Right lobe of liver (tissue), 6 donors: ENCODE measurements around the gene IDH1. TPM values are rescaled to one million over a fixed set of nuclear protein-coding genes. Genes with fewer than 3 reads are reported as not detected.
A peak's percentile ranks its signal among the peaks of the same experiment; 100 is the strongest.
"Not testable (repeated sequence)": the region's sequence is repeated elsewhere in the genome, so short reads cannot be mapped to it uniquely, and the experiment has no call there.

ENCODE experiments used
- ATAC-seq, 4 donors: fragments of 200-7000 bp; cut with Tn5 transposase; one replicate each; pipeline ENCODE4 v1.9.1; 2020; ENCODE audit warnings: mild to moderate bottlenecking in 4 of 4, moderate library complexity in 4 of 4
- DNase-seq, 3 donors: peaks; one replicate each; pipeline ENCODE4 v3.0.0-alpha.2; 2020
- H3K27ac ChIP-seq, 3 donors: fragments of 200-600 bp; one replicate each; pipeline ENCODE4 v1.8.0; 2022
- H3K27me3 ChIP-seq, 2 donors: fragments of 200-600 bp; one replicate each; pipeline ENCODE4 v1.8.0; 2022
- H3K36me3 ChIP-seq, 4 donors: fragments of 200-600 bp; sonication (generic) in 1 of 4; one replicate each; pipeline versions ENCODE4 v1.5.1 to v1.8.0; 2017 to 2022; ENCODE audit warnings: control low read depth in 1 of 4
- H3K4me1 ChIP-seq, 4 donors: fragments of 200-600 bp; sonication (generic) in 1 of 4; one replicate each; pipeline versions ENCODE4 v1.5.1 to v1.8.0; 2017 to 2022; ENCODE audit warnings: control low read depth in 1 of 4
- H3K4me3 ChIP-seq, 3 donors: fragments of 200-600 bp; one replicate each; pipeline ENCODE4 v1.8.0; 2022
- H3K9me3 ChIP-seq, 4 donors: fragments of 200-600 bp; sonication (generic) in 1 of 4; one replicate each; pipeline versions ENCODE4 v1.5.1 to v1.8.0; 2017 to 2022; ENCODE audit warnings: control low read depth in 1 of 4
- POLR2A ChIP-seq: fragments of 450-650 bp; IDR thresholded peaks from one replicate; pipeline ENCODE4 v1.6.1; 2017; ENCODE audit warnings: antibody characterized with exemption, mild to moderate bottlenecking
- WGBS: methylation state at CpG from one replicate; pipeline ENCODE4 v1.1.6; 2018; ENCODE audit warnings: low coverage, low lambda C conversion rate; ENCODE audit not compliant: insufficient coverage; ENCODE audit errors: missing lambda C conversion rate; 5-methylcytosine and 5-hydroxymethylcytosine counted together
- intact Hi-C, 2 donors: fragments of 100-400 bp; cut with DNase I; formaldehyde crosslinking; loops; one replicate each; pipeline versions ENCODE4 v1.11.2 to v1.14.1; 2022
- total RNA-seq, 6 experiments: library from RNA; depleted of rRNA in 2 of 6; stranded (reverse); fragments of >200 nt in 2 of 6; fragmentation: NEBNext Ultra II Directional in 3 of 6; extraction: Animal tissue kit (Norgen Biotek cat#: 25700) in 3 of 6; gene quantifications; one replicate each; pipeline versions ENCODE4 v1.1.0 to v1.2.4, GENCODE V29; 2016 to 2023
- TF ChIP-seq, protein P1 (sequence below), 4 donors: fragments of 200-600 bp in 3 of 4; fragments of 450-650 bp in 1 of 4; IDR thresholded peaks; one replicate each; pipeline versions ENCODE4 v1.5.1 to v1.8.0; 2016 to 2022; ENCODE audit warnings: antibody characterized with exemption in 4 of 4, mild to moderate bottlenecking in 2 of 4
- donor health status: DM: no; HTN: yes; CAD: no.
- donor health status: DM: no; HTN: no; CAD: no.
- donor health status: DM: no; HTN: no; CAD: no.
- donor health status: DM: no; HTN: yes; CAD: no.
- donor health status: DM: no; HTN: yes; CAD: no.

Gene IDH1
- total RNA-seq, 6 experiments from 2014 or later: 147 to 682 (median 184) TPM

DNA sequence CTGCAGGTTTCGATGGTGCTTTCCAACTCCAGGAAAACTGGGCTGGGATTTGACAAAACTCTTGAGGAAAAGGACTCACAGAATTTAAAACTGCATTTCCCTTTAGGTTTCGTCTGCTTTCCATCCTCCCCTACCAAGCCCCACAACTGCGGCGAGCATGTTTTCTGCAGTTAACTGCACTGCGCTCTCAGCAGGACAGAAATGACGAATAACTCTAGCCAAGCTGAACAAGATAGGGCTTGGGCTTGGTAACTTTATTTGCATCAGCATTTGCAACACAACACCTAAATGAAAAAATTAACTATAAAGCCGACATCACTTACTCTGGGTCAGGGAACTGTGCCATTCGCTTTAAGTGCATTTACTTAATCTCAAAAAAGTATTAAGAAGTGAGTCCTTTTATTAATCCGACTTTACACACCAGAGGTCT is 10.5 kb upstream of the IDH1 start:
- peak overlapping the region; percentile 72 to 100 (median 75) for H3K4me3 ChIP-seq
- DNase-seq: peak in 1 of 3 donors; percentile 26
- peak overlapping the region; percentile 64 to 97 (median 95) for H3K27ac ChIP-seq
- ATAC-seq: peak; percentile 1 to 15 (median 12)
- no peaks in the 10 kb centered on the region for H3K9me3 ChIP-seq
- WGBS: 5% methylated on average over 9 of the region's 9 CpGs
- no peak for TF ChIP-seq POLR2A
- TF ChIP-seq, protein P1, sequence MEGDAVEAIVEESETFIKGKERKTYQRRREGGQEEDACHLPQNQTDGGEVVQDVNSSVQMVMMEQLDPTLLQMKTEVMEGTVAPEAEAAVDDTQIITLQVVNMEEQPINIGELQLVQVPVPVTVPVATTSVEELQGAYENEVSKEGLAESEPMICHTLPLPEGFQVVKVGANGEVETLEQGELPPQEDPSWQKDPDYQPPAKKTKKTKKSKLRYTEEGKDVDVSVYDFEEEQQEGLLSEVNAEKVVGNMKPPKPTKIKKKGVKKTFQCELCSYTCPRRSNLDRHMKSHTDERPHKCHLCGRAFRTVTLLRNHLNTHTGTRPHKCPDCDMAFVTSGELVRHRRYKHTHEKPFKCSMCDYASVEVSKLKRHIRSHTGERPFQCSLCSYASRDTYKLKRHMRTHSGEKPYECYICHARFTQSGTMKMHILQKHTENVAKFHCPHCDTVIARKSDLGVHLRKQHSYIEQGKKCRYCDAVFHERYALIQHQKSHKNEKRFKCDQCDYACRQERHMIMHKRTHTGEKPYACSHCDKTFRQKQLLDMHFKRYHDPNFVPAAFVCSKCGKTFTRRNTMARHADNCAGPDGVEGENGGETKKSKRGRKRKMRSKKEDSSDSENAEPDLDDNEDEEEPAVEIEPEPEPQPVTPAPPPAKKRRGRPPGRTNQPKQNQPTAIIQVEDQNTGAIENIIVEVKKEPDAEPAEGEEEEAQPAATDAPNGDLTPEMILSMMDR (IDR thresholded peaks at IDR 0.05): no peak
- intact Hi-C loops: no loop called here
- H3K36me3 ChIP-seq: no peaks in the 10 kb centered on the region
- peaks cover 0 to 15% (median 5%) of the 10 kb centered on the region in 4 donors for H3K4me1 ChIP-seq
- no peaks in the 10 kb centered on the region for H3K27me3 ChIP-seq

GRCh38 chr2:208256849-208257813 is 2.3 kb upstream of the IDH1 start:
- intact Hi-C loops: loop anchor here in 1 of 2 donors (10.0 kb wide), 1 partner anchor 82 kb away; no protein-coding TSS in a partner anchor
- peak overlapping the region in 1 of 3 donors; percentile 3 for H3K27ac ChIP-seq

DNA sequence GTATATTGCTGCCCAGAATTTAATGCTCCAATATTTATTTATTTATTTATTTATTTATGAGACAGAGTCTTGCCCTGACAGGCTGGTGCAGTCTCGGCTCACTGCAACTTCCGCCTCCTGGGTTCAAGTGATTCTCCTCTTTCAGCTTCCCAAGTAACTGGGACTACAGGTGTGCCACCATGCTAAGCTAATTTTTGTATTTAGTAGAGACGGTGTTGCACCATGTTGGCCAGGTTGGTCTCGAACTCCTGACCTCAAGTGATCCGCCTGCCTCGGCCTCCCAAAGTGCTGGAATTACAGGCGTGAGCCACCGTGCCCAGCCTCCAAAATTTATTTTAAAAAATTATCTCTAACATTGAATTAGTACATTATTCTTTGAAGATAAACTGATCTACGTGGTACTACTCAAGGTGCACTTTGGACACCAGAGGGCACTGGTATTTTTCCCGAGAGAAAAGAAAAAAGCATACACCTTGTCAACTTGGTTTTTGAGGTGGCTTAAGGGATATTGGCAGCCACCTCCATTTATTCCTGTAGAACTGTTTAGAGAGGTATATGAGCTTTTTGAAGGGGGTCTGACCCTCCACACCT is 1.4 kb upstream of the IDH1 start:
- no peak for DNase-seq
- Histone ChIP-seq H3K36me3 (peaks cover 0 to 24% (median under 1%) of the 10 kb centered on the region in 4 donors), H3K27ac (peak overlapping the region in 1 of 3 donors; percentile 72), H3K9me3 (no peaks in the 10 kb centered on the region), H3K4me1 (peaks cover 0 to 28% (median 6%) of the 10 kb centered on the region in 4 donors), H3K27me3 (no peaks in the 10 kb centered on the region), H3K4me3 (peak overlapping the region in 1 of 3 donors; percentile 96)
- 64% methylated on average over 9 of the region's 10 CpGs for WGBS
- no peak for ATAC-seq
- intact Hi-C loops: loop anchor here in 1 of 2 donors (10.0 kb wide), 1 partner anchor 81 kb away; no protein-coding TSS in a partner anchor
- TF ChIP-seq, protein P1 (IDR thresholded peaks at IDR 0.05): peak in 3 of 4 donors; percentile 32 to 44 (median 33)
- TF ChIP-seq POLR2A: no peak

More at GRCh38 chr2:208256849-208257813, 2.3 kb upstream of the IDH1 start:
- Histone ChIP-seq H3K4me1 (peaks cover 0 to 20% (median 2%) of the 10 kb centered on the region in 4 donors), H3K36me3 (peaks cover 0 to 15% (median 0%) of the 10 kb centered on the region in 4 donors)
- not testable (repeated sequence) for ATAC-seq, H3K4me3 ChIP-seq, H3K27me3 ChIP-seq, DNase-seq, H3K9me3 ChIP-seq
- 38% methylated on average over 10 of the region's 12 CpGs for WGBS

DNA sequence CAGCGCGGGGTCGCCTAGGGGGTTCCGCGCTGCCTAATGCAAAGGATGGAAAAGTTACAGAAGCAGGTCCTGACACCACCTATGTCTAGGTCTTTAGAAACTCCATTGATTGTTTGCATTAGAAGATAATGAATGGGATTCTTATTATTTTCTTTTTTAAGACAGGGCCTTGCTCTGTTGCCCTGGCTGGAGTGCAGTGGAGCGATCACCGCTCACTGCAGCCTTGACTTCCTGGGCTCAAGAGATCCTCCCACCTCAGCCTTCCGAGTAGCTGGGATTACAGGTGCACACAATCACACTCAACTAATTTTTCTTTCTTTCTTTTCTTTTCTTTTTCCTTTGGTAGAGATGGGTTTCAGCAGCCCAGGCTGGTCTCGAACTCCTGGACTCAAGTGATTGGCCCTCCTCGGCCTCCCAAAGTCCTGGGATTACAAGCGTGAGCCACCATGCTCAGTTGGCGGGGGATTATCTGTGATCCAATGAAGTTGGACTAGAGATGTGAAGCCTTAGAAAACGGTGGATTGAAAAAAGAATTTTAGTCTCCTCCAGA is 761 bp upstream of the IDH1 start:
- no peak for DNase-seq
- intact Hi-C loops: loop anchor here in 1 of 2 donors (10.0 kb wide), 1 partner anchor 81 kb away; no protein-coding TSS in a partner anchor
- peak overlapping the region; percentile 84 to 96 (median 95) for H3K4me3 ChIP-seq
- H3K27me3 ChIP-seq: no peaks in the 10 kb centered on the region
- H3K27ac ChIP-seq: peak overlapping the region; percentile 13 to 72 (median 69)
- H3K4me1 ChIP-seq: peaks cover 0 to 29% (median 9%) of the 10 kb centered on the region in 4 donors
- no peaks in the 10 kb centered on the region for H3K9me3 ChIP-seq
- TF ChIP-seq, protein P1 (IDR thresholded peaks at IDR 0.05): peak in 2 of 4 donors; percentile 12 to 36
- no peak for TF ChIP-seq POLR2A
- H3K36me3 ChIP-seq: peaks cover 0 to 30% (median 2%) of the 10 kb centered on the region in 4 donors
- ATAC-seq: no peak
- WGBS: 47% methylated on average over 8 of the region's 13 CpGs
